ENCODE measurements around the gene NHLH1.

Gene NHLH1

DNA sequence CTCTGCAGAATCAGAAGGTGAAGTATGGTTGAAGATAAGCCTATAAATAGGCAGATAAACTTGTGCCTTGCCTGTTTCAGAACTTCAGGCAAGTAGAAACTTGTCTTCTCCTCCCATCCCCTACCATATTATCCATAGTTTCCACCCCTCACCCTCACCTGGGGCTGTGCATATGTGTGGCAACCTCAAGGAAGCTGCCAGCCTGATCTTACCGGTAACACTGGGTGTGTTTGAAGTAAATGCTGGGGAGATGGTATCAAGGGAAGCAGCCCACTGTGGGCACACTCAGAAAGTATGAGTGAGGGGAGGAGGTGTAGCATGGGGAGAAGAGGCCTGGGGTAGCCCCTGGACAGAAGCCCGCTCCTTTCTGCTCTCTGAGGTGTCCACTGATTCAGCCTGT is 48.0 kb downstream of the NHLH1 start:
- no peak for DNase-seq

DNA sequence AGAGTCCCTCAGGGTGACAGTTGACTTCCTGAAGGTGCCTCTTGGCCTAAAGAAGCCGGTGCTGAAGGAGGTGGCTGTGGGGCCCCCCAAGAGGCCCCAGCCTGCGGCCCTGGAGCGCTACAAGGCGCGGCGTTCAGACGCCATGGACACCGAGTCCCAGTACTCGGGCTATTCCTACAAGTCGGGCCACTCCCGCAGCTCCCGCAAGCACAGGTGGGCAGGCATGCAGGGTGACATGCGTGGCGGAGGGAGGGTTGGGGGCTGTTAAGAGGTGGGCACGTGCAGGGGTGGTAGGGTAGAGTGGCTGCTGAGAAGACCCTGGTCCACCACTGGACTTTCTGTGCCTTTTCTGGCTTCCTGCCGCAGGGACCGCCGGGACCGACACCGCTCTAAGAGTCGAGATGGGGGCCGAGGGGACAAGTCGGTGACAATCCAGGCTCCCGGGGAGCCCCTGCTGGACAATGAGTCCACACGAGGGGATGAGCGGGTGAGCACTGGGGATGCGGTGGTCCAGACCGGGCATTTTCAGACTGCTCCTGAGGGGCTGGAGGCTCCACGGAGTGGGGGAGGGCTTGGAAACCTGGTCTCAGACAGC is 48.9 kb downstream of the NHLH1 start:
- DNase-seq, result no peak

DNA sequence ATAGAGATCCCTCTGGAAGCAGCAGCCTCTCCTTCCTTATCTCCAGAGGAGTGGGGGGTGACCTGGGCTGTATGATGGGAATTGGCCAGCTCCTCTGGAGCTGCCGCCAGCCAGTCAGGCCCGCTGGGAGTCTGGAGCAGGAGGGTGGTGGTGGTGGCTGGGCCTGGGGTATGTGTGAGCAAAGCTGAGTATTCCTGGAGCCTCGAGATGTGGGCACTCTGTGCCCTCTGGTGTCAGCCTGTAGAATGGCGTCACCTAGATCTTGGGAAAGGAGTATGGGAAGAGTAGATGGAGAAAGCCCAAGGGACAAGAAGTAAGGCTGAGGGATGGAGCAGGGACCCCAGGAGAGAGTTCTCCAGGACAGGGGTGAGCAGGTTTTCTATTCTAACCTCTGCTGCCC is 49.5 kb downstream of the NHLH1 start:
- DNase-seq, result peak; percentile 75

DNA sequence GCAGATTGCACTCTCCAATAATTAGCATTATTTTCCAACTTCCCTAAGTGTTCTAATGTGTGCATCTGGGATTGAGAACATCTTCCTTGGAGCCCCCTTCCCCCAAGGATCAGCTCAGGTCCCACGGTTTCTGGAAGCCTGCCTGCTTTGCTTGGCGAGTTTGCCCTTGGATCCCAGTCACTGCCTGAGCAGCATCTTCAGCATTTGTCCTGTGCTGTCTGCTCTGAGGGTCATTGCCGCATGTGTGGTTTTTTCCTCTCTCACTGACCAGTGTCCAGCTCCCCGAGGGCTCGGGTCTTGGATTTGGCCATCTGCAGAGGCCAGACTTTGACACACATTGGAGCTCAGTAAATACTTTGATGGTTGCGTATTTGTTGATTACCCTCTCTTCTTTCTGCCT is 51.6 kb downstream of the NHLH1 start:
- DNase-seq, result no peak

DNA sequence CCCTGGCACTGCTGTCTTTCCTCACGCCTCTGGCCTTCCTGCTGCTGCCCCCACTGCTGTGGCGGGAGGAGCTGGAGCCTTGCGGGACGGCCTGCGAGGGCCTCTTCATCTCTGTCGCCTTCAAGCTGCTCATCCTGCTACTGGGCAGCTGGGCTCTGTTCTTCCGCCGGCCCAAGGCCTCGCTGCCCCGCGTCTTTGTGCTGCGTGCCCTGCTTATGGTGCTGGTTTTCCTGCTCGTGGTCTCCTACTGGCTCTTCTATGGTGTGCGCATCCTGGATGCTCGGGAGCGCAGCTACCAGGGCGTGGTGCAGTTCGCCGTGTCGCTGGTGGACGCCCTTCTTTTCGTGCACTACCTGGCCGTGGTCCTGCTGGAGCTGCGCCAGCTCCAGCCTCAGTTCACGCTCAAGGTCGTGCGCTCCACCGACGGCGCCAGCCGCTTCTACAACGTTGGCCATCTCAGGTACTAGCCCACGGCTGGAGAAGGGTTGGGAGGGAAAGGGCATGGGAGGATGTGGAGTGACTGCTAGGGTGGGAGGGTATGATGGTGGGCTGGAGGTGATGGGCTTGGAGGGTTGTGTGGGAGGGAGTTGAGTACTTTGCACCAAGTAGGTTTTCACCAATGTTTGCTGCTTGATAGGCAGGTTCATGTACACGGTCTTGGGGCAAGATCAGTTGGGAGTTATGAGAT is 52.4 kb downstream of the NHLH1 start:
- DNase-seq, result no peak

DNA sequence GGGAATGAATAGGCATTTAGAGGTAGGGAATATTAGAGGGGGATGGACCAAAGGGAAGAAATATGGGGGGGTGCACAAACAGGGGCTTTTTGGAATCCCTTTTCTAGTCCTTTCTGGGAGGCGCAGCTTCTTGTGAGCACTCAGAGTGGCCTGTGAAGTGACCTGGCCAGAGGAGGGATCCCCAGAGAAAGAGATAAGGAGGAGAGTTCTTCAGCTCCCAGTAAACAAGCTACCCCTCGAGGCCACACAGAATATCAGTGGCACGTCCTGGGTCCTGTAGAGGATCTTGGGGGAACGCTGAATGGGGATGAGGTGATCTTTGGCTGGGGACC is 52.9 kb downstream of the NHLH1 start:
- DNase-seq, result no peak

DNA sequence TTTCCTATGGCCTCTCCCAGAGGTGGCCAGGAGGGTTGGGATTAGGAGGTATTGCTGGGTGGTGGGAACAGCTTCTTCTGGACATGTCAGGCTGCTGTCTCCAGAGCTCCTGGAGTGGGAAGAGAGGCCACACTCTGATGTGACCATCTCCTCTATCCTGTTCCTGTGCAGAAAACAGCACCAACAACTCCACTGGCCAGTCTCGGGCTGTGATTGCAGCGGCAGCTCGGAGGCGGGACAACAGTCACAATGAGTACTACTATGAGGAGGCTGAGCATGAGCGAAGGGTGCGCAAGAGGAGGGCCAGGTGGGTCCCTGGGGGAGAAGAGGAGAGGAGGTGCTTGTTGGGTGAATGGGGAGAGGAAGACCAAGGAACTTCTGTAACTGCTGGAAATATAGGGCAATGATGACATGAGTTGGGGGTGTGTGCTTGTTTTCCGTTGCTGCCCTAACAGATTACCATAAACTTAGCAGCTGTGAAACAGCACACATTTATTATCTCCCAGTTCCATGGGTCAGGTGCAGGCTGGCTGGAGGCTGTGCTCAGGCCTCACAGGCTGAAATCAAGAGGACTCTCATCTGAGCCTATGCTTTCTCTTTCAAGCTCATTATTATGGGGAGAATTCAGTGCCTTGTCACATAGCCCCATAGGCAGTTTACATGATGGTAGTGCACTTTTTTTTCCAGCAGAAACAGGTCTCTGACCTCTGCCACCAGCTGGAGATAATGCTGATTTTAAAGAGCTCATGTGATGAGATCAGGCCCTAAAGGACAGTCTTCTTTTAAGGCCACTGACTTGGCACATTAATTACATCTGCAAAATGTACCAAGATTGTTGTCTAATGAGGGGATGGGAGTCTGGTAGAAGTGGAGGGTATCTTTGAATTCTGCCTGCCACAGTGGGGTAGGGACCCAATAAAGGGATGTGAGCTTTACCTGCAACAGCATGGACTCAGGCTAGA is 54.3 kb downstream of the NHLH1 start:
- no peak for DNase-seq

DNA sequence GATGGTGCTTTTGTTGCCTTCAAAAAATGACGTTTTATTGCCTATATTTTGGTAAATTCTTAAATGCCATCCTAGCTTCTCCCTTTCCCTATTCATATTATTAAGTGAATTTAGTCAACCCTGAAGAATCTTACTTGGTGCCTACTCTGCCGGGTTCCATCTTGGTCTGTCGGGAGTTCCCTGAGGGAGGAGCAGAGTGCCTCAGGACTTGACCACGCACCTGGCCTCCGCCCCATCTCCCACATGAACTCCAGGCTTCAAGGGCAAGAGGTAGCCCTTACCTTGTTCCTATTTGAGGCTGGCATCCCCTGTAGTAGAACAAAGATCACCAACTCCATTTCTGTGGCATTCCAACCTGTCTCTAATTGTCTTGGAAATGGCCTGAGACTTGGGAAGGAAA is 55.0 kb downstream of the NHLH1 start:
- no peak for DNase-seq

Data from DMS53 (cell line).